Lower leg skin (tissue), 4 donors: ENCODE results near the gene EPHA5. TPM values are rescaled to one million over a fixed set of nuclear protein-coding genes. Genes with fewer than 3 reads are reported as not detected.

ENCODE experiments used
- DNase-seq, 2 donors: peaks; one replicate each; pipeline ENCODE4 v3.0.0-alpha.2; 2019; ENCODE audit warnings: low spot score in 2 of 2
- H3K4me3 ChIP-seq: fragments of 200-600 bp; sonication (generic); 2 replicates; pipeline ENCODE4 v1.5.1; 2017; ENCODE audit warnings: mild to moderate bottlenecking, low read depth; ENCODE audit not compliant: poor library complexity, severe bottlenecking
- CTCF ChIP-seq, 3 donors: fragments of 450-650 bp; IDR thresholded peaks; one replicate each; pipeline ENCODE4 v1.5.1; 2016; ENCODE audit warnings: antibody characterized with exemption in 3 of 3, mild to moderate bottlenecking in 3 of 3, moderate library complexity in 2 of 3
- POLR2A ChIP-seq, 2 donors: fragments of 450-650 bp; IDR thresholded peaks; one replicate each; pipeline ENCODE4 v1.6.1; 2016 to 2017; ENCODE audit warnings: antibody characterized with exemption in 2 of 2, mild to moderate bottlenecking in 1 of 2, moderate library complexity in 1 of 2
- WGBS, 2 donors: methylation state at CpG; one replicate each; pipeline ENCODE4 v1.1.5; 2018; 5-methylcytosine and 5-hydroxymethylcytosine counted together
- intact Hi-C: fragments of 100-400 bp; cut with DNase I; formaldehyde crosslinking; loops from one replicate; pipeline ENCODE4 v1.15.0; 2023; ENCODE audit warnings: low total_unique reads
- total RNA-seq, 4 donors: library from RNA; depleted of rRNA; stranded (reverse); fragments of >200 nt; gene quantifications; one replicate each; pipeline ENCODE4 v1.1.0, GENCODE V29; 2016

The EPHA5 gene
- total RNA-seq, 4 donors from 2014 or later, result 0.34 to 0.63 (median 0.51) TPM

DNA sequence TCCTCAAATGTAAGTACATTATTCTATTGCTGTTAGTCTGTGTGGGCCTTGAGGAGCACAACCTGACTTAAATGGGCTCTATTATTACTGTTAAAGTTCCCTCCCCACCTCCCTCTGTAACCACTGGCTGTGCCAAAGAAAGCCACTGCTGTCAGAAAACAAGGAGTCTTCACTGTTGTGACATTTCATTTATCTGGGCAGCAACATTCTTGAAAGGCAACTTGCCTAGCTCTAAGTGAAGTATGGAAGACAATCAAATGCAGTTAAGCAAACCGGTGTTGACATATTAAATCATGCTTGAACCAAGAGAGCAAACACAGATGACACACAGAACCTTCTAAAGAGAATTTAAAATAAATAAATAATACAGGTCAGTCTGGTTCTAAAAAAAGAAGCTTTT, 81.0 kb downstream of the EPHA5 start:
- TF ChIP-seq POLR2A (IDR thresholded peaks at IDR 0.05), result no peak
- TF ChIP-seq CTCF (IDR thresholded peaks at IDR 0.05), result no peak
- no peak for DNase-seq
- no peak overlapping the region for H3K4me3 ChIP-seq
- 60 to 71% methylated on average over 1 of the region's 1 CpG for WGBS, 2 donors
- intact Hi-C loops, result no loop called here

DNA sequence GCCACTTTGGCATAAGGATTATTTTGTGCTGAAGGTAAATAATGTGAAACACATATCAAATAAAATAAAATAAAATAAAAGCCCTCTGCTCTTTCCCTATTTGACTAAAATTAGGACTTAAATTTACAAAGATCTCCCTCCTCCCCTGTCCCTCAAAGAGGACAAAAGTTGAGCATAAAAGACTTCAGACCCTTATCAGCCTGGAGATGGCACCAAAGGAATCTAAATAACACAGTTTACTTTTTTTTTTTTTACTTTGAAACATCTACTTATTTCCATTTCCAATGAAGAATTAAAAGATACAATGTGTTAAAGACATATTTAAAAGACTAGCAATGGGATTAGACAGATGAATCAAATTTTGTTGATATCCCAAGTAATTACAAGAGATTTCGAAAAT, 89.7 kb downstream of the EPHA5 start:
- H3K4me3 ChIP-seq, result no peak overlapping the region
- DNase-seq, result no peak
- 78 to 93% methylated on average over 1 of the region's 1 CpG for WGBS, 2 donors
- intact Hi-C loops, result no loop called here
- TF ChIP-seq POLR2A (IDR thresholded peaks at IDR 0.05), result no peak
- no peak for TF ChIP-seq CTCF (IDR thresholded peaks at IDR 0.05)

- no peak for DNase-seq
- no peak overlapping the region for H3K4me3 ChIP-seq
- intact Hi-C loops, result no loop called here
- WGBS, 2 donors, result 83 to 86% methylated on average over 2 of the region's 2 CpGs
- TF ChIP-seq CTCF (IDR thresholded peaks at IDR 0.05) (no peak), POLR2A (IDR thresholded peaks at IDR 0.05) (no peak)
Observed at GRCh38 chr4:65566473-65566872, 103.8 kb downstream of the EPHA5 start.

DNA sequence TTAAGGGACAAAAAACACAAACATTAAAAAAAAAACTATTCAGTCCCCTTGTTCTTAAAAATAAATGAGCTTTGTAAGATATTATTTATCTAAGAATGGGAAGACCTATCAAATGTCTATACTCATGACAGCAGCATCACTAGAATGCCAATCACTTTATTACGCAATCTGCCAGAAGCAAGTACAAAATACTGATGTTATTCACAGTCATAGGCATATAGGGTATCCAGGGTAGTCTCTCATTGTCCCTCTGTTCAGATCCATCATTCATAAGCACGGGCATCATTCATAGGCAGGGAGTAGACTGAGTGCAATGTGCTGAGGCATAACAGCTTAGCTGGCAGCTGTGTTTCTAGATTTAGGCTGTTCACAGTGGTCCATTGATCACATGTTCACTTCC, 109.1 kb downstream of the EPHA5 start:
- WGBS, 2 donors, result 36 to 37% methylated on average over 2 of the region's 2 CpGs
- intact Hi-C loops, result no loop called here
- no peak for DNase-seq
- H3K4me3 ChIP-seq, result no peak overlapping the region
- TF ChIP-seq POLR2A (IDR thresholded peaks at IDR 0.05), result no peak
- TF ChIP-seq CTCF (IDR thresholded peaks at IDR 0.05), result no peak

DNA sequence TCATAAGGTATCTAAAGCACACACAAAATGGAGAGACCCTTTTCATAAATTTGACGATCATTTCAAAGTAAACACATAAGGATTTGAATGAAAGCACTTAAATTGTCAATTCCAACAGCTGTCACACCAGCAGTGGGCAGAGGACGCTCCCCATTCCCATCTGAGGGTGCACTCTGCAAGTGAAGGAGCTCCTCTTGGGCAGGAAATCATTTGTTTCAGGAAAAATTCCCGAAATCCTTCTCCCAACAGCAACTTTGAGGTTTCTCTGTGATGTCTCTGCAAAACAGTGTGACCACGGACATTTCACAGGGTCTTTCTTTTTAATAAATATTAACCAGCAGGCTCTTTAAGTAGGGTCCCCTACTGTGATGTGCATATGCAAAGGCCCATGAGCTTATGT, 111.0 kb downstream of the EPHA5 start:
- 58 to 69% methylated on average over 4 of the region's 4 CpGs for WGBS, 2 donors
- no peak for TF ChIP-seq CTCF (IDR thresholded peaks at IDR 0.05)
- no peak for TF ChIP-seq POLR2A (IDR thresholded peaks at IDR 0.05)
- no peak overlapping the region for H3K4me3 ChIP-seq
- intact Hi-C loops, result no loop called here
- no peak for DNase-seq

GRCh38 chr4:65552057-65552456, 118.2 kb downstream of the EPHA5 start:
- intact Hi-C loops, result no loop called here
- TF ChIP-seq CTCF (IDR thresholded peaks at IDR 0.05) (no peak), POLR2A (IDR thresholded peaks at IDR 0.05) (no peak)
- H3K4me3 ChIP-seq, result no peak overlapping the region
- 85 to 87% methylated on average over 8 of the region's 8 CpGs for WGBS, 2 donors
- no peak for DNase-seq
